HUDEP-2 (cell line): ENCODE measurements around the gene NEK10.

Experiments used
- DNase-seq, 76 experiments: peaks; one replicate each; lab custom pipeline; 2025; ENCODE audit not compliant: unreplicated experiment in 76 of 76; lab: John Stamatoyannopoulos, UW

Gene NEK10

DNA sequence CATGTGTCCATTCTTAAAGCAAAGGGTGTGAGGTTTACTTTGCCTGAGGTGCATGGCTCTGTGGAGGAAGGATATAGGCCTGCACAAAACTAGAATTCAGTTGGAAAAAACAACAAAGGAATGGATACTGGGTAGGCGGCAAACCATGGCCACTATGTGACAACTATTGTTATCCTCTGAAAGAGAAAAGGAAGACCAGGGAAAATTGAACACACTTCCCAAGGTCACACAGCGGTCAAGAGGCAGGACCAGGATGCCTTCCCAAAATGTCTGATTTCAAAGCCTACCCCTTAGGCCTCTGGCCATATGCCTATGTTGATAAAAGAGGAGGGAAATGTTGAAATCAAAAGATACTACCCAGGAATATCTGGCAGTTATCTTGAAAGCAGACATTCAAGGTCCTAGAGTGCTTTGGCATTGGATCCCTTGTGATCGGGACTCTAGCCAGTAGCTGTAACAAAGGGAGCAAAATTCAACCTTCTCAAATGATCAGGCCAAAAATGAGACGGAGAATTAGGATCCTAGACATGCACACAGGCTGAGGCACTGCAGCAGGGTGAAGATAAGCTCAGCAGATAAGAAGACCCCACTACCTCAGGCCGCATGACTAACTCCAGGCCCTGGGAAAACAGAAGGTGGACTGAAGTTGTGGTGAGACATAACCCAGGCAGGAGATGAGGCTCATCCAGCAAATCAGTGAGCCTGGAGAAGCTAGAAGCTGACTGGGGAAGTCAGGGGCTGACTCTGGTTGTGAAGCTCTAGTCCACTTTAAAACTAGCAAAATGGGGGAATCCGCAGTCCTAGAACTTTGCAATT lies 292.2 kb downstream of the NEK10 start:
- no peak for DNase-seq

GRCh38 chr3:27074914-27075313 lies 294.3 kb downstream of the NEK10 start:
- DNase-seq = no peak

- DNase-seq = no peak
These were observed 295.3 kb downstream of the NEK10 start for GRCh38 chr3:27073912-27074311.

- DNase-seq = no peak
These were observed 296.2 kb downstream of the NEK10 start for GRCh38 chr3:27072810-27073651.

GRCh38 chr3:27060336-27060735 lies 308.8 kb downstream of the NEK10 start:
- DNase-seq = no peak
